Measurements from ENCODE around the gene FLYWCH2.

Gene FLYWCH2

DNA sequence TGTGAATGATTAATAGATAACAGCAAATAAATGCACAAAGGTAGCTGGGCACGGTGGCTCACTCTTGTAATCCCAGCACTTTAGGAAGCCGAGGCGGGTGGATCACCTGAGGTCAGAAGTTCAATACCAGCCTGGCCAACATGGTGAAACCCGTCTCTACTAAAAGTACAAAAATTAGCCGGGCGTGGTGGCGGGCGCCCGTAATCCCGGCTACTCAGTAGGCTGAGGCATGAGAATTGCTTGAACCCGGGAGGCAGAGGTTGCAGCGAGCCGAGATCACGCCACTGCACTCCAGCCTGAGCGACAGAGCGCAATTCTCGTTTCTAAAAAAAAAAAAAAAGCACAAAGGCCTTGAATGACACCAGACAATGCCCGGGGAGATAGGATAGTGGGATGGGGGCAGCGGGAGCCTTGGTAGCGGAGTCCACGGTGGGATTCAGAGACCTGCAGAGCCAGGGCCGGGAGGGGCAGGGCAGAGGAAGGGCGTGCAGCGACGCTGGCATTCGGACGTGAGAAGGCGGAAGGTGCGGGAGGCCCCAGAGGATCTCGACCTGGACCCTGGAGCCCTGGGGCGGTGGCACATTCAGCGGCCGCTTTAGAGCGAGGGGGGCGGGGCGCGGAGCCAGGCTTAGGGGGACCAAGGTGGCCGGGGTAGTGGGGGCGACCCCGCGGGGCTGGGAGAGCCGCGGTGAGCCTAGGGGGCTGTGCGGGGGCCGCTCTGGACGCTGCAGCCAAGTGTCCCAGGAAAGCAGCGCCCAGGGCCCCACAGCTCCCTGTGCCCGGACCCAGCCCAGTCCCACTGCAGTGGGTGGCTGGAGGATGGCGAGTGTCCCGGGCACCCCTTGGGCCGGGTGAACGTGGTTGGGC lies 999 bp upstream of the FLYWCH2 start:
- DNase-seq = peak; percentile 36 to 79
- H3K27ac ChIP-seq = peak overlapping the region; percentile 93 to 96
- TF ChIP-seq, protein P1, sequence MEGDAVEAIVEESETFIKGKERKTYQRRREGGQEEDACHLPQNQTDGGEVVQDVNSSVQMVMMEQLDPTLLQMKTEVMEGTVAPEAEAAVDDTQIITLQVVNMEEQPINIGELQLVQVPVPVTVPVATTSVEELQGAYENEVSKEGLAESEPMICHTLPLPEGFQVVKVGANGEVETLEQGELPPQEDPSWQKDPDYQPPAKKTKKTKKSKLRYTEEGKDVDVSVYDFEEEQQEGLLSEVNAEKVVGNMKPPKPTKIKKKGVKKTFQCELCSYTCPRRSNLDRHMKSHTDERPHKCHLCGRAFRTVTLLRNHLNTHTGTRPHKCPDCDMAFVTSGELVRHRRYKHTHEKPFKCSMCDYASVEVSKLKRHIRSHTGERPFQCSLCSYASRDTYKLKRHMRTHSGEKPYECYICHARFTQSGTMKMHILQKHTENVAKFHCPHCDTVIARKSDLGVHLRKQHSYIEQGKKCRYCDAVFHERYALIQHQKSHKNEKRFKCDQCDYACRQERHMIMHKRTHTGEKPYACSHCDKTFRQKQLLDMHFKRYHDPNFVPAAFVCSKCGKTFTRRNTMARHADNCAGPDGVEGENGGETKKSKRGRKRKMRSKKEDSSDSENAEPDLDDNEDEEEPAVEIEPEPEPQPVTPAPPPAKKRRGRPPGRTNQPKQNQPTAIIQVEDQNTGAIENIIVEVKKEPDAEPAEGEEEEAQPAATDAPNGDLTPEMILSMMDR (IDR thresholded peaks at IDR 0.05) = no peak
- no peaks in the 10 kb centered on the region for H3K27me3 ChIP-seq
- no peaks in the 10 kb centered on the region for H3K36me3 ChIP-seq
- no peaks in the 10 kb centered on the region for H3K9me3 ChIP-seq
- intact Hi-C loops (cut with DNase I; ENCODE audit: low total_unique reads) = loop anchor here (1.0 kb wide), 1 partner anchor 23 kb away; no protein-coding TSS in a partner anchor
- peak overlapping the region; percentile 86 to 87 for H3K4me3 ChIP-seq
- H3K4me1 ChIP-seq = peaks cover 0 to 17% (median 9%) of the 10 kb centered on the region in 4 donors

DNA sequence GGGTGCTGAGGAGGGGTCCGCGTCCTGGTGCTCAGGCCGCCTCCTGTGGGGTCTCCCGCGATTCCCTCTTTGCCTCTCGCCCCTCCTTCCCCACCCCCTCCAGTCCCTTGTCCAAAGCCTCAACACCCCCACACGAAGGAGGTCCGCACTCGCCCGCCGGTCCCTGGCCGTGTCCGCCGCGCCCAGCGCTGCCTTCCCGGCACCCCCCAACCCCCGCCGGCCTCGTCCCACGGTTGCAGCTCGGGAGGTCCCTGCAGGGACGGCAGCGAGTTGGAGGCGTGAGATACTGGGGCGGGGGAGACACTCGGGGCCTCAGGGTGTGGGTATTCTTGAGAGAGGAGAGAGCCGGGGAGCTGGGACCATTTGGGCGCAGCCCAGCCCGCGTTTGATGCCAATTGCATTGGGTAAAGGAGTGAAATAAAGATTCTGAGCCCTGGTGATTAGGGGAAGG lies 468 bp downstream of the FLYWCH2 start:
- Histone ChIP-seq H3K36me3 (no peaks in the 10 kb centered on the region), H3K4me1 (peaks cover 0 to 17% (median 9%) of the 10 kb centered on the region in 4 donors), H3K4me3 (peak overlapping the region; percentile 86 to 87), H3K9me3 (no peaks in the 10 kb centered on the region), H3K27ac (peak overlapping the region; percentile 93 to 96), H3K27me3 (no peaks in the 10 kb centered on the region)
- TF ChIP-seq, protein P1 (IDR thresholded peaks at IDR 0.05) = peak in 1 of 2 experiments; percentile 5
- intact Hi-C loops (cut with DNase I; ENCODE audit: low total_unique reads) = no loop called here
- peak in 1 of 2 donors; percentile 70 for DNase-seq

DNA sequence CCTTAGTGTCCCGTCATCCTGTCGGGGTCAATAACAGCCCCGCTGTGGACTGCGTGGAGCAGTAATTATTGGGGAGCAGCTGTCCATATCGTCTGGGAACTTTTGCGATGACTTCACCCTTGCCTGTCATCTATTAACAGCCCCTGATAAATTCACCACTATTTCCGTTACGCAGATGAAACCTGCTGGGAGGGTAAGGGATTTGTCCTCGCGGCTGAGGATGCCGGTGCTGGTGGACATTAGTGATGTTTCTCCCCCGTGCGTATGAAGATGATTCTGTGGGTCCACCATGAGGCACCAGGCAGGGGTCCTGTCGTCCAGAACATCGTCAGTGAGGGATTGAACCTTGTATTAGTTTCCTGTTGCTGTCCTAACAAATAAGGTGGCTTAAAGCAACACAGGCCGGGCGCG lies 1.0 kb downstream of the FLYWCH2 start:
- no peaks in the 10 kb centered on the region for H3K9me3 ChIP-seq
- H3K4me3 ChIP-seq = peak overlapping the region; percentile 86 to 87
- H3K4me1 ChIP-seq = peaks cover 0 to 17% (median 9%) of the 10 kb centered on the region in 4 donors
- H3K36me3 ChIP-seq = no peaks in the 10 kb centered on the region
- peak in 1 of 2 donors; percentile 60 for DNase-seq
- peak overlapping the region; percentile 93 to 96 for H3K27ac ChIP-seq
- no peaks in the 10 kb centered on the region for H3K27me3 ChIP-seq
- intact Hi-C loops (cut with DNase I; ENCODE audit: low total_unique reads) = no loop called here
- TF ChIP-seq, protein P1 (IDR thresholded peaks at IDR 0.05) = no peak

GRCh38 chr16:2894231-2894630 lies 11.2 kb downstream of the FLYWCH2 start:
- TF ChIP-seq, protein P1 (IDR thresholded peaks at IDR 0.05) = no peak
- Histone ChIP-seq H3K4me1 (peaks cover 0 to 16% (median 8%) of the 10 kb centered on the region in 4 donors), H3K27ac (no peak overlapping the region), H3K9me3 (no peaks in the 10 kb centered on the region), H3K4me3 (no peak overlapping the region), H3K27me3 (no peaks in the 10 kb centered on the region), H3K36me3 (peaks cover 0 to 30% (median 9%) of the 10 kb centered on the region in 3 donors)
- intact Hi-C loops (cut with DNase I; ENCODE audit: low total_unique reads) = no loop called here
- DNase-seq = no peak

GRCh38 chr16:2895813-2896212 lies 12.8 kb downstream of the FLYWCH2 start:
- H3K36me3 ChIP-seq = peaks cover 0 to 42% (median 9%) of the 10 kb centered on the region in 3 donors
- intact Hi-C loops (cut with DNase I; ENCODE audit: low total_unique reads) = no loop called here
- TF ChIP-seq, protein P1 (IDR thresholded peaks at IDR 0.05) = no peak
- peaks cover 0 to 8% (median 2%) of the 10 kb centered on the region in 4 donors for H3K4me1 ChIP-seq
- no peaks in the 10 kb centered on the region for H3K9me3 ChIP-seq
- H3K27me3 ChIP-seq = no peaks in the 10 kb centered on the region
- H3K27ac ChIP-seq = no peak overlapping the region
- no peak overlapping the region for H3K4me3 ChIP-seq
- no peak for DNase-seq
